ENCODE results near the gene MID1. TPM values are rescaled to one million over a fixed set of nuclear protein-coding genes. Genes with fewer than 3 reads are reported as not detected.

MID1 gene, protein sequence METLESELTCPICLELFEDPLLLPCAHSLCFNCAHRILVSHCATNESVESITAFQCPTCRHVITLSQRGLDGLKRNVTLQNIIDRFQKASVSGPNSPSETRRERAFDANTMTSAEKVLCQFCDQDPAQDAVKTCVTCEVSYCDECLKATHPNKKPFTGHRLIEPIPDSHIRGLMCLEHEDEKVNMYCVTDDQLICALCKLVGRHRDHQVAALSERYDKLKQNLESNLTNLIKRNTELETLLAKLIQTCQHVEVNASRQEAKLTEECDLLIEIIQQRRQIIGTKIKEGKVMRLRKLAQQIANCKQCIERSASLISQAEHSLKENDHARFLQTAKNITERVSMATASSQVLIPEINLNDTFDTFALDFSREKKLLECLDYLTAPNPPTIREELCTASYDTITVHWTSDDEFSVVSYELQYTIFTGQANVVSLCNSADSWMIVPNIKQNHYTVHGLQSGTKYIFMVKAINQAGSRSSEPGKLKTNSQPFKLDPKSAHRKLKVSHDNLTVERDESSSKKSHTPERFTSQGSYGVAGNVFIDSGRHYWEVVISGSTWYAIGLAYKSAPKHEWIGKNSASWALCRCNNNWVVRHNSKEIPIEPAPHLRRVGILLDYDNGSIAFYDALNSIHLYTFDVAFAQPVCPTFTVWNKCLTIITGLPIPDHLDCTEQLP
- total RNA-seq: 5.9 TPM
- long read RNA-seq, full-length matches to known transcripts: 4 of 7 reads
- long read RNA-seq, partial matches to known transcripts: 1 of 7 reads
- long read RNA-seq, other reads (novel, unspliced or antisense): 2 of 7 reads

DNA sequence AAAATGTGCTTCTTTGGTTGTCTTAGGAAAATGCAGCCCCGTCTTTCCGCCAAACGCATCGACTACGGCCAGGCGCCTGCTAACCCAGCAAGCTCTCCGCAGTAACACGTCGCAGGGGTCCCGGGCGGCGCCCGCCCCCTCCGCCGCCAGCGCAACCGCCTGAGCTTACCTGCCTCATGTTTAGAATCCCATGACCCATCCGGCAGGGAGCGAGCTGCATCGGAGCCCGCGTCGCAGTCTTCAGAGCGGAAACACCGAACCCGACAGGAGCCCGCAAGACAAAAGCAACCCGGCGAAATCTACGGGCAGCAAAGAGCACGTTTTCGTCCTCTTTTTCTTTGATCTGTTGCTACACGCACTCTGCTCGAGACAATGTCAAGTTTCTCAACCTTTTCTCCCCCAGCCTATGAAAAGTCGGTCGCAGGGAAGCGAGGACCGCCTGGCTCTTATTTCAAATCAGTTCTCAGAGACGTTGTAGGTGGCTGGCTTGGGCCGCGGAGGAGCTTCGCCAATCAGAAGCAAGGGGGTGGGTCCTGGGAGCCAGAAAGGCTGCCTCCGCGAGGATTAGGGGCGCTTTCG is at the start of gene MID1:
TSS of gene MID1 (minus strand) at position 465 of the 579 bp plus-strand sequence. CDS start 53,038 bp downstream, outside the sequence.
- ATAC-seq (peak; percentile 96), DNase-seq (peak; percentile 79)
- intact Hi-C loops (cut with micrococcal nuclease): no loop called here

DNA sequence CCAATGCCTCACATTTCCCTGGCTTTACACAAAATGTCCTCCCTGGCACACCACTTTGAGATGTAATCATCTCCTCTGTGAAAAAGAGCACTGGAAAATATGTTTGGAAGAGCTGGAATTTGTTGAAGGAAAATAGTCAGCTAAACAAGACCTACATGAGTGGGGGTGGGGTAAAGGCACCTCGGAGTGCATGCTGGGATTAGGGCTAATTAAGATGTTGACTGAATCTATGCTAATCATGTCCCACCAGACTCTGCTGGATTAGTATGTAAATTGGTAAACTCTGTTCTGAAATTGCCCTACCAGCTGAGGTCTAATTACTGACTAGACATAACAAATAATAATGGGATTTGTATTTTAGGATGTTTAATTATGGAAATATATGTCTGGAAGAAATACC is 46.8 kb upstream of the MID1 start:
- DNase-seq: no peak
- intact Hi-C loops (cut with micrococcal nuclease): no loop called here

DNA sequence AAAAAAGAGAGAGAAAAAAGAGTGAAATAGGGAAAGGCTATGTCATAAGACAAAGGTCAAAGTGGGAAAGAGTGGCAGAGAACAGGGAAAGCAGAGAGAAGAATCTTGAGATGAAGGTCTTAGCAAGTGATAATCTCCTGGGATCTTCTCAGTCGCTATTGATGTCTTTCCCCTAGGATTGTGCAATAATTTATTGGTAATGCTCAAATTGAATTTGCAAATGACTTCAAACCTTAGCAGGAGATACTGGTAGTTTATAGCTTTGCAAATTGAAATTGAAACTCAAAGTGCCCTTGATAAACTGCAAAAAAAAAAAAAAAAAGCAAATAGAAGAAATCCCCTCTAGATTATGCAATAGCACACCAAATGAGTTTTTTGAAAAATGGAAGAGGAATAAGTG is 45.7 kb upstream of the MID1 start:
- DNase-seq (no peak), ATAC-seq (no peak)
- intact Hi-C loops (cut with micrococcal nuclease): no loop called here

More for the DNA sequence above, 46.8 kb upstream of the MID1 start:
- ATAC-seq: no peak

DNA sequence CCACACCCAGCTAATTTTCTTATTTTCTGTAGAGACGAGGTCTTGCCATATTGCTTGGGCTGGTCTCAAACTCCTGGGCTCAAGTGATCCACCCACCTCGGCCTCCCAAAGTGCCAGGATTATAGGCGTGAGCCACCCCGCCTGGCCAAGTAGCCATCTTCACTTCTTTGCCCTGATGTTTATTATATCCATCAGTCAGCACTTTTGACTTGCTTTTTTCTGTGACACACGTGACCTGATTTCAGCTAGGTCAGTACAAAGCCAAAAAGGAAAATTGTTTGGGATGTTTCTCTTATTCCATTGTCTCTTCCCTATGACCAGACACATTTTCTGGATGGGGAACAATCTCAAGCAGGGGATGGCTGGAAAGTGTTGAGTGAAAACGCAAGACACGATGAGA is 45.3 kb upstream of the MID1 start:
- DNase-seq (no peak), ATAC-seq (no peak)
- intact Hi-C loops (cut with micrococcal nuclease): no loop called here

DNA sequence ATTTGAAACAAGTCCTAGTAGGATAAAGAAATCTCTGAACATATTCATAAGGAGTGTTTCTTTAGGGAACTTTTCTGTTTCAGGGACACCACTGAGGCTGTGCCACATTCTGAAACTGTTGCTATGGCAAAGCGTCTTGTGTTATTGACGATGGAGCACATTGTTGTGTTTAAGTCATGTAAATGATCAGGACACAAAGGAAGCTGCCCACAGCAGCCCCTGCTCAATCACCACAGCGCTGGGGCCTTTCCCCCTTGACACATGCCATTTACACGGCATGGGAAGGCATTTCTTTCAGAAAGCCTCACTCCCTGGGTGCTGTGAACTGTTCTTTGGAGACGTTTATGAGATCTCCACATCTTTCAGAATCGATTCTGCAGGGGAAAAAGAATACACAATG is 39.8 kb upstream of the MID1 start:
- intact Hi-C loops (cut with micrococcal nuclease): no loop called here
- DNase-seq (no peak), ATAC-seq (no peak)

DNA sequence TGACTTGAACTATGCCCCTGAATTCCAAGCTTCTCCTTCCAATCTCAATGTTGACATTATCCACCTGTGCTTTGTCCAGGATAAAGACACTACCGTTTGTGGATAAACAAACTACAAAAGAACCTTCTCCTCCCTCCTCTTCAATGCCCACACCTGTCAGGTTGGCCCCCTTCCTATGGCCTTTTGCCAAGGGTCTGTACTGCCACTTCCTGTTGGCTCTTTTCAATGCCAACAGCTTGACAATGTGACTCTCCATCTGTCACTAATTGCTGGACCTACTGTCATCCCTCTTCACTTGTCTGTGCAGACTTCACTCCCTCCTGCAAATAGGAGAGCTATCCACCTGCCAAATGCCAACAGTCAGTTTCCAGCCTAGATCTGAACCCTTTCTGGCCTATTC is 35.8 kb upstream of the MID1 start:
- intact Hi-C loops (cut with micrococcal nuclease): no loop called here
- no peak for ATAC-seq
- DNase-seq: no peak

DNA sequence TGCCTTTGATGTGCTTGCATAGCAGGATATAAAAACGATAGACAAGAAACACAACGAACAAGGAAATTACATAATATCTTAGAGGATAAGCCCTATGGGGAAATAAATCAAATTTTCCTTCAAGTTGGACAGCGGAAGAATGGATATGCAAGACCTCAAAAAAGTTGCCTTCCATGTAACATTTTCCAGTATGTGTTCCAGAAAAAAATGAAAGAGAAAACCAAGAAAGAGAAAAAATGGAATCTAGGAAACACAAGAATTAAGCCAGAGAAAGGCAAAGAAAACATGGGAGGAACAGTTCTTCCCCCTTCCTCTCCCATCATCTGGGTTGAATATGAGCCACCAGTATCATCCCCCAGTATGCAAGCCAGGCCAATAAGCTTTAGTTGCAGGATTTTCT is 34.6 kb upstream of the MID1 start:
- no peak for DNase-seq
- intact Hi-C loops (cut with micrococcal nuclease): no loop called here
- no peak for ATAC-seq

DNA sequence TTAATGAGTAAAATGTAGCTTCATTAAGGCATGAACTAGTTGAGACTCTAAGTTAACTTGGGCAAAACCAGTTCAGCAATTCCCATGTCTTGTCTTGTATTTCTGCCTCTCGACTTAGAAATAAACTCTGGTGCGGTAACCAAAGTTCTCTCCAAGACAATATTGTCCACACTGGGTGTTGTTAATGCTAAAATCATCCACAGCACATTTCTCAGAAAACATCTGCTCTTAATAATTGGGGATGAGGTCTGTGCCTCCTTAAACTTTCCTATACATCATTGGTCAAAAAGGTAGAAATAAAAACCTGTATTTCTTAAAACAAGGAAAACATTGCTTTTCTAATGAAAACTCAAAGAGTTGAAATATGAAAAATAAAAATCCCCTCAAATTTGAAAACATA is 32.9 kb upstream of the MID1 start:
- ATAC-seq (no peak), DNase-seq (no peak)
- intact Hi-C loops (cut with micrococcal nuclease): no loop called here

DNA sequence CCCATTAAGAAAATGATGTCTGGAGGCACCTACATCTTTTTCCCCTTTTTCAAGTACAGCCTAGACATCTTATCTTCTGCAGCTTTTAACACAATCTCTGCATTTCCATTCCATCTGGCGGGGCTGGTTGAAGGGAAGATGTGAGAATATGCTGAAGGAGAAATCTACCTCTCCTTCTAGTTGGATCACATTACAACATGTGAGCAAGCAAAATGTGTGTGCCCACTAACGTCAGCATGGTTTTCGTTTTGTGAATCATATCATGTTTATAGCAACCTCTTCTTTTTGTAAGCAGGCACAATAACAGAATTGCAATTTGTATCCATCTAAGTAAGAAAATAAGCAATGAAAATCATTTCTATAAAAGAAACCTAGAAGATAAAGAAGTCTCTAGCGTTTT is 28.9 kb upstream of the MID1 start:
- ATAC-seq (no peak), DNase-seq (no peak)
- intact Hi-C loops (cut with micrococcal nuclease): no loop called here

DNA sequence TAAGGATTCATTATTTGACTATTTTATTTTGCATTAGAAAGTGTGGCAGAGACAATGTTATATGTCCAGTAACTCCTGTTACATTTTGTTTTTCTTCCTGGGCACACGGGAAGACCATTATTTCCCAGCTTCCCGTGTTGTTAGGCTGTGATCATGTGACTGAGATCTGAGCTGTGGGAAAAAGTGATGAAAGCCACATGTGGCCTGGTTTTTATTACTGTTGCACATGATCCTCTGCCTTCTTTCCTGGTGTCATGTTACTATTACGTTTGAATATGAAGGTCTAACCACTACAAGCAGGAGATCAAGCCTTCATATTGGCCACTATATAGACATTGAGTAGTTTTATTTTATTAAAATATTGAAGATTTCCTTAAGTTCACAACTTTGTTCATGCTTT is 28.2 kb upstream of the MID1 start:
- DNase-seq (no peak), ATAC-seq (no peak)
- intact Hi-C loops (cut with micrococcal nuclease): no loop called here

DNA sequence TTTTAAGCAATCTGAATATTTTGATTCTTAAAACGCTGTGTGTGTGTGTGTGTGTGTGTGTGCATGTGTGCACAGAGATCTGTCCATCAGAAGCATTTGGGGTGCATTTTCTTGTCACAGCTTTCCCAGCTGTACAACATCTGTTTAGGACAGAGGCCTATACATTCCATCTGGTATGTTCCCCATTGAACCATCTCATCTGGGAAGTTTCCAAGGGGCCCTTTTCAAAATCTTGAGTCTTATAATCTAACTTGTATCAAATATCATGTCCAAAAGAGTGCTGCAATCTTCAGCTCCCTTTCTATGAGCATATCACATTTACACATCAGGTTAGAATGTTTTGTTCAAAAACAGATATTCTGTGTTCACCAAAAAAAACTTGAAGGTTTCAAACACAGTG is 16.5 kb upstream of the MID1 start:
- intact Hi-C loops (cut with micrococcal nuclease): loop anchor here (10.0 kb wide), 1 partner anchor 442 kb away; no protein-coding TSS in a partner anchor
- no peak for ATAC-seq
- no peak for DNase-seq

DNA sequence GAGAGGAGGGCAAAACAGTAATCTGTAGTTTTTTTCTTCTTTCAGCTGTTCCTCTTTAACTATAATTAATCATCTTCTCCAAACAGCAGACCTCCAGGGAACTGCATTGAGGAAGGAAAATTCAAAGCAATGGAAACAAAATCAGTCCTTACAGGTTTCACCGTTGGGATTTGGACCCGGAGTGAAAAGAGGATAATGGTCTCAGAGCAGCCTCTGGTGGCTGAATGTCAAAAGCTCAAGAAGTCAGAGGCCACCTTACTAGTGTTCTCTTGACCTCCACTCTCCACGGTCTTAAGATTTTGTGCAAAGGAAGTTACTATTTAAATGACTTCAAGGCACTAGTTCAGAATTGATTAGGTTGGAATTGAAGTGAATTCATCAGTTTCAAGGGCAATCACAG is 16.0 kb upstream of the MID1 start:
- DNase-seq: no peak
- ATAC-seq: peak; percentile 81
- intact Hi-C loops (cut with micrococcal nuclease): loop anchor here (10.0 kb wide), 1 partner anchor 442 kb away; no protein-coding TSS in a partner anchor

DNA sequence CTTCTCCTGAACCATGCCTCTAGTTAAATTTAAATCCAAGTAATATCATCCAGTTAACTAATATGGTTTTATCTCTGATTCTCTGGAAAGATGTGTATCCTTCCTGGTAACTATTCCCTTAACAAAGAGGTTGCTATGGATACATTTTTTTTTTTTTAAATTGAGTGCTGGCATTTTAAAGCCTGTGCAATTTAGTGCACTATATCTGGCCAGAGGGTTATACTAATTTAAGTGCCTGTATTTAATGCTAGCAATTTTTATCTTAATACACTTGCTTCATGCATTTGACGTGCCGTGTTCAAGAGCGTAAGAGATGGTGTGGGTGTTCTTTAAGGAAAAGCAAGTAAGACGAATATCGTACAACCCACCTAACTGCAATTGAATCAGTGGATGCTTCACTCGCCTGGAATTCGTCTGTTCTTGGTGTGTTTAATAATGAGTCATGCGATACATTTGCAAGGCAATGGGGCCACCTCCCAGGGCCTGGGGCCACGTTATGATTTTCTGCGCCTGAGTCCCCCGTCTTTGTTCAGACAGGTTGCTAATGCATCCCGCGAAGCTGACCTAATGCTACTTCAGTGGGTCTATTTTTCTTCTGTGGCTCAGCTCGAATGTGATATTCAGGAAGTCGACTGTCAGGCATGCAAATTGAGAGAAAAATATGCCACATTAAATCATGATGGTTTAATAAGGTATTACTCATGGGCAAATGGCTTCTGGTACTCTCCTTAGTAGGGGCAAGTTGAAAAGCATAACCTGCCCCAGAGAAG is 14.2 kb upstream of the MID1 start:
- ATAC-seq (no peak), DNase-seq (no peak)
- intact Hi-C loops (cut with micrococcal nuclease): loop anchor here (10.0 kb wide), 1 partner anchor 440 kb away; no protein-coding TSS in a partner anchor

DNA sequence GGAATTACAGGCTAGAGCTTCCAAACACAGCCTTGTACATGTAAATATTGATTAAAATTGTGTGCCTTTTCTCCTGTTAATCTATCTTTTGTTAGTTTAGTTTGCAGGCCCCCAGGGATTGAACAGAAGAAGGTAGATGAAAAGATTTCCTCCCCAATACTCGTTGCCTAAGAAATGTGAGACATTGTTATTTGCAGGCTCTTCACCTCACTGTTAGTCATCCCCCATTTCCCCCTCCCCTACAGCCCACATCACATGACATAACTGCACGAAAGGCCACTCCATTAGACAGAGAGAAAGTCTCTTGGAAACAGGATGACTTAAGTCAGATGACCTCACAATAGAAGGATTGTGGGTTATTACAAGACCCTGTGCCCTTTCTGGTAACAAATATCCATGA is 13.3 kb upstream of the MID1 start:
- intact Hi-C loops (cut with micrococcal nuclease): loop anchor here (10.0 kb wide), 1 partner anchor 439 kb away; no protein-coding TSS in a partner anchor
- DNase-seq: no peak
- ATAC-seq: peak; percentile 81

DNA sequence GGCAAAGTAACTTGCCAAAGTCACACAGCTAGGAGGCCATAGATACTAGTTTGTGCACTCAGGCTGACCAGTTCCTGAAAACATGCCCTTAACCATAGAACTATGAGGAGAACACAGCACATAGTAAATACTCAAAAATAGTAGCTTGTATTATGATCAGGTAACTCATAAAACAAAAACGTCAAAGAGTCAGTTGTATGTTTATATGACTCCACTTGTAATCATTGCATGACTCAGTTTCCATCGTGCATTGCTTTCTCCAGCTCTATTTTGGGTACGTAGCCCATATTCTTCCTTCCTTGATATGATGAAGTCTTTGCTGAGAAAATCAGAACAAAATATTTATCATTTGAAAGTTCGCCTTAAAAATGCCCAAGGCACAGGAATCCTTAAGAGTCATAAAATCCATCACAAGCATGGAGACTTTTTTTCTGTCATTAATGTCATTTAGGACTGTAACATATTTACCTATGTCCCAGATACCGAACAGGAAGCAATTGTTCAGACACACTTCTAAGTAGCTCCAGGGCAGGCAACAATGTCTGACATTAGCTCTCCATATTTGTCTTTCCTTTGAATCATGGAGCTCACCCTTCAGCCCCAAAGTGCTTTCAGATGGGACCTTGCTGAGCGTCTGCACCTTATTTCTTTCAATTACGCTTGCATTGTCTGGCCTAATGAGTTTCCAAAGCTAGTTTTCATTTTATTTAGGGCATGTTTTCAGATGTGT is 11.2 kb upstream of the MID1 start:
- DNase-seq (no peak), ATAC-seq (no peak)
- intact Hi-C loops (cut with micrococcal nuclease): loop anchor here (10.0 kb wide), 1 partner anchor 437 kb away; no protein-coding TSS in a partner anchor

DNA sequence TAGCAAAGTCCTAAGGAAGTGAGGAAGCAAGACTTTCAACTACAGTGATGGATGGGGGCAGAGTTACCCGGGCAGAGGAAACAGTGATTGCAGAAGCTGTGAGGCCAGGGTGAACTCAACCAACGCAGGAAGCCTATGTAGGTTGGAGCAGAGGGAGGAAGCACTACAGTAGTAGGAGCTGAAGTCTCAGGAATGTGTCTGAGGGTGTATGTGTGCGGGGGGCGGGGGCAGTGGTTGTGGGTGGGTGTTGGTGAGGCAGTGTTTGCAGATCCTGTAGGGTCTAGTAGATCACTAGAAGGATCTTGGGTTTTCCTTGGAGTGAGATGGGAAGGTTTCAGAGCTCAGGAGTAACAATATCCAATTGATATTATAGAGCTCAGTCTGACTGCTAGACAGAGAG is 9.9 kb upstream of the MID1 start:
- intact Hi-C loops (cut with micrococcal nuclease): loop anchor here (10.0 kb wide), 1 partner anchor 436 kb away; no protein-coding TSS in a partner anchor
- DNase-seq: no peak

DNA sequence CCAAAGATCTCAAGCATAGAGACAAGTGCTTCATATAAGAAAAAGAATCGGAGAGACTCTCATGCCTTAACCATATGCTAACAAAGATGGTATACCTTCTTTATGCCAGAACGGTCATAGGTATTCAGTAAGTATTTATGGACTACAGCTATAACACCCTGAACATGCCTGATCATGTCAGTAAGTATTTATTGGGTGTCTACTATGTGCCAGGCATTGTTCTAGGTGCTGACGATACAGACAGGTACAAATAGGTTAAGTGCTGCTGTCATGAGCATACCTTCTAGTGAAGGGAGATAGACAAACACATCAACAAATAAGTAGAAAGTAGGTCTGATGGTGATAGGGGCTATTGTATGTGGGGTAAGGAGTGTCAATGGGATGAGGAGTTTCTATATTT is 9.5 kb upstream of the MID1 start:
- ATAC-seq: no peak
- no peak for DNase-seq
- intact Hi-C loops (cut with micrococcal nuclease): loop anchor here (10.0 kb wide), 1 partner anchor 435 kb away; no protein-coding TSS in a partner anchor

More for the DNA sequence above, 9.9 kb upstream of the MID1 start:
- ATAC-seq: no peak

DNA sequence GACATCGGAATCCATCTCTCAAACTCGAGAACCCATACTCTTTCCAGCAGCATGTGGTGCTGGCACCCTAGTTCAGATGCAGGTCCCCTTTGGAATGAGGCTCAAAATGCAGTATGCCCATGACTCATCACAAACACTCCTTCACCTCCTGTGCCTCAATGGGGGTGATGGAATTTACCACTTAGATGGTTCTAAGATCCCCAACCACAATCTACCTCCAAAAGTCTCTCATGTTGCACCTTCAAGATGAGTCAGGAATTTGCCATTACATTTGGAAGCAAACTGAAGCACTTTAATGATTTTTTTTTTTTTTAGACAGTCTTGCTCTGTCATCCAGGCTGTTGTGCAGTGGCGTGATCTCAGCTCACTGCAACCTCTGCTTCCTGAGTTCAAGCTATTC is 8.5 kb upstream of the MID1 start:
- no peak for DNase-seq
- intact Hi-C loops (cut with micrococcal nuclease): no loop called here
- ATAC-seq: no peak
